SK-N-SH treated with all-trans-retinoic acid at 6 μM for 48 hours (cell line): ENCODE data around the gene IL22.

ENCODE experiments used
- ATAC-seq: fragments of 200-7000 bp; cut with Tn5 transposase; 3 replicates; pipeline ENCODE4 v1.9.1; 2020; ENCODE audit warnings: mild to moderate bottlenecking, moderate library complexity
- ARNTL ChIP-seq: fragments of 450-650 bp; formaldehyde crosslinking; IDR thresholded peaks from 2 replicates; pipeline ENCODE4 v1.5.0; 2020; ENCODE audit warnings: low read depth, mild to moderate bottlenecking, moderate library complexity, borderline replicate concordance
- BACH2 ChIP-seq: fragments of 250-450 bp; sonication (Bioruptor Pico); IDR thresholded peaks from 2 replicates; pipeline ENCODE4 v1.9.0; 2021; ENCODE audit warnings: mild to moderate bottlenecking, borderline replicate concordance
- CSDC2 ChIP-seq: fragments of 250-450 bp; sonication (Bioruptor Pico); IDR thresholded peaks from 2 replicates; pipeline ENCODE4 v1.5.0; 2020; ENCODE audit warnings: mild to moderate bottlenecking, moderate library complexity
- ESRRG ChIP-seq: fragments of 250-450 bp; sonication (Bioruptor Pico); IDR thresholded peaks from 2 replicates; pipeline ENCODE4 v1.6.1; 2021; ENCODE audit warnings: mild to moderate bottlenecking
- GLIS3 ChIP-seq: fragments of 250-450 bp; sonication (Bioruptor Pico); IDR thresholded peaks from 2 replicates; pipeline ENCODE4 v1.5.0; 2020; ENCODE audit warnings: mild to moderate bottlenecking, moderate library complexity
- ISL1 ChIP-seq: fragments of 250-450 bp; sonication (Bioruptor Pico); IDR thresholded peaks from 2 replicates; pipeline ENCODE4 v2.1.2; 2022; ENCODE audit warnings: mild to moderate bottlenecking, moderate library complexity
- OSR1 ChIP-seq: fragments of 250-450 bp; sonication (Bioruptor Pico); IDR thresholded peaks from 2 replicates; pipeline ENCODE4 v1.8.0; 2022; ENCODE audit warnings: moderate library complexity, mild to moderate bottlenecking, inconsistent platforms
- PPARA ChIP-seq: fragments of 250-450 bp; sonication (Bioruptor Pico); IDR thresholded peaks from 2 replicates; pipeline ENCODE4 v1.5.0; 2020; ENCODE audit warnings: mild to moderate bottlenecking, borderline replicate concordance
- RARB ChIP-seq: fragments of 250-450 bp; sonication (Bioruptor Pico); IDR thresholded peaks from 2 replicates; pipeline ENCODE4 v1.8.0; 2021; ENCODE audit warnings: mild to moderate bottlenecking, moderate library complexity
- TCF4 ChIP-seq: fragments of 250-450 bp; sonication (Bioruptor Pico); IDR thresholded peaks from 2 replicates; pipeline ENCODE4 v1.8.0; 2021; ENCODE audit warnings: mild to moderate bottlenecking, moderate library complexity, borderline replicate concordance
- TOX ChIP-seq: fragments of 250-450 bp; sonication (Bioruptor Pico); IDR thresholded peaks from 2 replicates; pipeline ENCODE4 v1.8.0; 2021; ENCODE audit warnings: mild to moderate bottlenecking, moderate library complexity, borderline replicate concordance
- ZC3H10 ChIP-seq: fragments of 250-450 bp; sonication (Bioruptor Pico); IDR thresholded peaks from 2 replicates; pipeline ENCODE4 v1.5.1; 2021; ENCODE audit warnings: mild to moderate bottlenecking, moderate library complexity
- ZFP3 ChIP-seq: fragments of 250-450 bp; sonication (Bioruptor Pico); IDR thresholded peaks from 2 replicates; pipeline ENCODE4 v1.5.0; 2020; ENCODE audit warnings: mild to moderate bottlenecking, moderate library complexity
- ZFP30 ChIP-seq: fragments of 450-650 bp; formaldehyde crosslinking; IDR thresholded peaks from 2 replicates; pipeline ENCODE4 v1.5.0; 2022; ENCODE audit warnings: mild to moderate bottlenecking, moderate library complexity
- ZNF565 ChIP-seq: fragments of 450-650 bp; formaldehyde crosslinking; conservative IDR thresholded peaks from 2 replicates; pipeline ENCODE4 v1.5.0; 2020; ENCODE audit warnings: low read depth, mild to moderate bottlenecking, moderate library complexity
- ZNF70 ChIP-seq: fragments of 450-650 bp; formaldehyde crosslinking; IDR thresholded peaks from 2 replicates; pipeline ENCODE4 v1.5.0; 2020; ENCODE audit warnings: mild to moderate bottlenecking, moderate library complexity
- ZNF8 ChIP-seq: fragments of 450-650 bp; formaldehyde crosslinking; IDR thresholded peaks from 2 replicates; pipeline ENCODE4 v1.5.0; 2020; ENCODE audit warnings: mild to moderate bottlenecking, moderate library complexity
- TF ChIP-seq, protein P1 (sequence below): fragments of 250-450 bp; sonication (Bioruptor Pico); IDR thresholded peaks from 2 replicates; pipeline ENCODE4 v1.8.0; 2021; ENCODE audit warnings: low read depth, mild to moderate bottlenecking, moderate library complexity, borderline replicate concordance
- TF ChIP-seq, protein P2 (sequence below): fragments of 250-450 bp; sonication (Bioruptor Pico); IDR thresholded peaks from 2 replicates; pipeline ENCODE4 v1.8.0; 2020; ENCODE audit warnings: mild to moderate bottlenecking, moderate library complexity, borderline replicate concordance
- TF ChIP-seq, protein P3 (sequence below): fragments of 250-450 bp; sonication (Bioruptor Pico); IDR thresholded peaks from 2 replicates; pipeline ENCODE4 v1.5.1; 2020; ENCODE audit warnings: low read depth, mild to moderate bottlenecking, moderate library complexity
- TF ChIP-seq, protein P4 (sequence below): fragments of 250-450 bp; sonication (Bioruptor Pico); IDR thresholded peaks from 2 replicates; pipeline ENCODE4 v1.5.1; 2021; ENCODE audit warnings: mild to moderate bottlenecking, moderate library complexity
- TF ChIP-seq, protein P5 (sequence below): fragments of 250-450 bp; sonication (Bioruptor Pico); IDR thresholded peaks from 2 replicates; pipeline ENCODE4 v1.5.0; 2020; ENCODE audit warnings: mild to moderate bottlenecking, moderate library complexity

IL22 gene, protein sequence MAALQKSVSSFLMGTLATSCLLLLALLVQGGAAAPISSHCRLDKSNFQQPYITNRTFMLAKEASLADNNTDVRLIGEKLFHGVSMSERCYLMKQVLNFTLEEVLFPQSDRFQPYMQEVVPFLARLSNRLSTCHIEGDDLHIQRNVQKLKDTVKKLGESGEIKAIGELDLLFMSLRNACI

DNA sequence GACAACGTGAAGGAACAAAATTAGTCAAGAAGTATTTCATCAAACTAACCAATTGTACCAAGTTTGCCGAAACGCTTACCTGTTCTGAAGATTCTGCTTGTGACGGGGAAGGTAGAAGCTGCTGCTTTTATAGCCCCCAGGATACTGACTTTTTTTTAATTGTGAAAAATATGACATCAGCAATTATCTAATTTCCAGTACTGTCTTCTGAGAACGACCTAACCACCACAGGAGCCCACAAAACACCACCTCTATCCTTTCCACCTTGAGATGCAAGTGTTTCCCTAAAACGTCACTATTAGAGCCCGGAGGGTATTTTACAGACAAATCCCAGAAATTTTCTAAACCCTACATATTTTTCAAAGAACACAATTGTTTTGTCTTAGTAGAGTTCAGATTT is at the start of gene IL22:
TSS of gene IL22 (minus strand) at position 101 of the 400 bp plus-strand sequence. CDS start 156 bp downstream, outside the sequence.
- TF ChIP-seq, protein P1, sequence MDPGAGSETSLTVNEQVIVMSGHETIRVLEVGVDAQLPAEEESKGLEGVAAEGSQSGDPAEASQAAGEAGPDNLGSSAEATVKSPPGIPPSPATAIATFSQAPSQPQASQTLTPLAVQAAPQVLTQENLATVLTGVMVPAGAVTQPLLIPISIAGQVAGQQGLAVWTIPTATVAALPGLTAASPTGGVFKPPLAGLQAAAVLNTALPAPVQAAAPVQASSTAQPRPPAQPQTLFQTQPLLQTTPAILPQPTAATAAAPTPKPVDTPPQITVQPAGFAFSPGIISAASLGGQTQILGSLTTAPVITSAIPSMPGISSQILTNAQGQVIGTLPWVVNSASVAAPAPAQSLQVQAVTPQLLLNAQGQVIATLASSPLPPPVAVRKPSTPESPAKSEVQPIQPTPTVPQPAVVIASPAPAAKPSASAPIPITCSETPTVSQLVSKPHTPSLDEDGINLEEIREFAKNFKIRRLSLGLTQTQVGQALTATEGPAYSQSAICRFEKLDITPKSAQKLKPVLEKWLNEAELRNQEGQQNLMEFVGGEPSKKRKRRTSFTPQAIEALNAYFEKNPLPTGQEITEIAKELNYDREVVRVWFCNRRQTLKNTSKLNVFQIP (CRISPR knock-in tag): no peak
- TF ChIP-seq RARB (CRISPR knock-in tag) (no peak), TOX (CRISPR knock-in tag) (no peak), ARNTL (CRISPR knock-in tag) (no peak), GLIS3 (CRISPR knock-in tag) (no peak), PPARA (CRISPR knock-in tag) (no peak), ESRRG (CRISPR knock-in tag) (no peak), BACH2 (CRISPR knock-in tag) (no peak), ZNF70 (no peak), TCF4 (no peak), ZFP3 (no peak), ZC3H10 (no peak), ZNF565 (CRISPR knock-in tag) (no peak), ZFP30 (no peak)
- TF ChIP-seq, protein P2, sequence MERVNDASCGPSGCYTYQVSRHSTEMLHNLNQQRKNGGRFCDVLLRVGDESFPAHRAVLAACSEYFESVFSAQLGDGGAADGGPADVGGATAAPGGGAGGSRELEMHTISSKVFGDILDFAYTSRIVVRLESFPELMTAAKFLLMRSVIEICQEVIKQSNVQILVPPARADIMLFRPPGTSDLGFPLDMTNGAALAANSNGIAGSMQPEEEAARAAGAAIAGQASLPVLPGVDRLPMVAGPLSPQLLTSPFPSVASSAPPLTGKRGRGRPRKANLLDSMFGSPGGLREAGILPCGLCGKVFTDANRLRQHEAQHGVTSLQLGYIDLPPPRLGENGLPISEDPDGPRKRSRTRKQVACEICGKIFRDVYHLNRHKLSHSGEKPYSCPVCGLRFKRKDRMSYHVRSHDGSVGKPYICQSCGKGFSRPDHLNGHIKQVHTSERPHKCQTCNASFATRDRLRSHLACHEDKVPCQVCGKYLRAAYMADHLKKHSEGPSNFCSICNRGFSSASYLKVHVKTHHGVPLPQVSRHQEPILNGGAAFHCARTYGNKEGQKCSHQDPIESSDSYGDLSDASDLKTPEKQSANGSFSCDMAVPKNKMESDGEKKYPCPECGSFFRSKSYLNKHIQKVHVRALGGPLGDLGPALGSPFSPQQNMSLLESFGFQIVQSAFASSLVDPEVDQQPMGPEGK: no peak
- TF ChIP-seq, protein P3, sequence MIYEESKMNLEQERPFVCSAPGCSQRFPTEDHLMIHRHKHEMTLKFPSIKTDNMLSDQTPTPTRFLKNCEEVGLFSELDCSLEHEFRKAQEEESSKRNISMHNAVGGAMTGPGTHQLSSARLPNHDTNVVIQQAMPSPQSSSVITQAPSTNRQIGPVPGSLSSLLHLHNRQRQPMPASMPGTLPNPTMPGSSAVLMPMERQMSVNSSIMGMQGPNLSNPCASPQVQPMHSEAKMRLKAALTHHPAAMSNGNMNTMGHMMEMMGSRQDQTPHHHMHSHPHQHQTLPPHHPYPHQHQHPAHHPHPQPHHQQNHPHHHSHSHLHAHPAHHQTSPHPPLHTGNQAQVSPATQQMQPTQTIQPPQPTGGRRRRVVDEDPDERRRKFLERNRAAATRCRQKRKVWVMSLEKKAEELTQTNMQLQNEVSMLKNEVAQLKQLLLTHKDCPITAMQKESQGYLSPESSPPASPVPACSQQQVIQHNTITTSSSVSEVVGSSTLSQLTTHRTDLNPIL (CRISPR knock-in tag): no peak
- ATAC-seq: no peak

DNA sequence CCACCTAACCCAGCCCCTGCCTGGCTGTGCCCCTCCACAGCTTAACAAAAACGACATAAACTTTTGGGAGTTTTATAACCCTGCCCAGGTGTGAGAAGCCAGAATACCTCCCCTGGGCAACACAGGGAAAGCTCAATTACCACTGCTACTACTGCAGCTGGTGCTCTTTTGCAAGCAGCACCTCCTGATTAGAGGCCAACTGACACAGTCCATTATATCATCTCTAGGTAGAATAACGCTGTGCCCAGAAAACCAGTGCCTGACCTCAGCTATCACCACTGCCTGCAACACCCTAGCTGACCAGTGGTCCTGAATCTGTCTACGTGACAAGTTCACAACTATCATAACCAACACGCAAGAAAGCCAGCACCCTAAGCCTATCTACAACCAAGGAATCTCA is 44.5 kb upstream of the IL22 start:
- ATAC-seq: no peak
- TF ChIP-seq, protein P4, sequence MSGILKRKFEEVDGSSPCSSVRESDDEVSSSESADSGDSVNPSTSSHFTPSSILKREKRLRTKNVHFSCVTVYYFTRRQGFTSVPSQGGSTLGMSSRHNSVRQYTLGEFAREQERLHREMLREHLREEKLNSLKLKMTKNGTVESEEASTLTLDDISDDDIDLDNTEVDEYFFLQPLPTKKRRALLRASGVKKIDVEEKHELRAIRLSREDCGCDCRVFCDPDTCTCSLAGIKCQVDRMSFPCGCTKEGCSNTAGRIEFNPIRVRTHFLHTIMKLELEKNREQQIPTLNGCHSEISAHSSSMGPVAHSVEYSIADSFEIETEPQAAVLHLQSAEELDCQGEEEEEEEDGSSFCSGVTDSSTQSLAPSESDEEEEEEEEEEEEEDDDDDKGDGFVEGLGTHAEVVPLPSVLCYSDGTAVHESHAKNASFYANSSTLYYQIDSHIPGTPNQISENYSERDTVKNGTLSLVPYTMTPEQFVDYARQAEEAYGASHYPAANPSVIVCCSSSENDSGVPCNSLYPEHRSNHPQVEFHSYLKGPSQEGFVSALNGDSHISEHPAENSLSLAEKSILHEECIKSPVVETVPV (CRISPR knock-in tag): no peak
- TF ChIP-seq RARB (CRISPR knock-in tag) (no peak), ZNF70 (no peak), TOX (CRISPR knock-in tag) (no peak), ZFP30 (no peak), ESRRG (CRISPR knock-in tag) (no peak), GLIS3 (CRISPR knock-in tag) (no peak), ISL1 (no peak), BACH2 (CRISPR knock-in tag) (no peak), CSDC2 (no peak), ZFP3 (no peak), ZC3H10 (no peak), ZNF565 (CRISPR knock-in tag) (no peak), OSR1 (no peak), ZNF8 (CRISPR knock-in tag) (no peak)
- TF ChIP-seq, protein P2: no peak
- TF ChIP-seq, protein P5, sequence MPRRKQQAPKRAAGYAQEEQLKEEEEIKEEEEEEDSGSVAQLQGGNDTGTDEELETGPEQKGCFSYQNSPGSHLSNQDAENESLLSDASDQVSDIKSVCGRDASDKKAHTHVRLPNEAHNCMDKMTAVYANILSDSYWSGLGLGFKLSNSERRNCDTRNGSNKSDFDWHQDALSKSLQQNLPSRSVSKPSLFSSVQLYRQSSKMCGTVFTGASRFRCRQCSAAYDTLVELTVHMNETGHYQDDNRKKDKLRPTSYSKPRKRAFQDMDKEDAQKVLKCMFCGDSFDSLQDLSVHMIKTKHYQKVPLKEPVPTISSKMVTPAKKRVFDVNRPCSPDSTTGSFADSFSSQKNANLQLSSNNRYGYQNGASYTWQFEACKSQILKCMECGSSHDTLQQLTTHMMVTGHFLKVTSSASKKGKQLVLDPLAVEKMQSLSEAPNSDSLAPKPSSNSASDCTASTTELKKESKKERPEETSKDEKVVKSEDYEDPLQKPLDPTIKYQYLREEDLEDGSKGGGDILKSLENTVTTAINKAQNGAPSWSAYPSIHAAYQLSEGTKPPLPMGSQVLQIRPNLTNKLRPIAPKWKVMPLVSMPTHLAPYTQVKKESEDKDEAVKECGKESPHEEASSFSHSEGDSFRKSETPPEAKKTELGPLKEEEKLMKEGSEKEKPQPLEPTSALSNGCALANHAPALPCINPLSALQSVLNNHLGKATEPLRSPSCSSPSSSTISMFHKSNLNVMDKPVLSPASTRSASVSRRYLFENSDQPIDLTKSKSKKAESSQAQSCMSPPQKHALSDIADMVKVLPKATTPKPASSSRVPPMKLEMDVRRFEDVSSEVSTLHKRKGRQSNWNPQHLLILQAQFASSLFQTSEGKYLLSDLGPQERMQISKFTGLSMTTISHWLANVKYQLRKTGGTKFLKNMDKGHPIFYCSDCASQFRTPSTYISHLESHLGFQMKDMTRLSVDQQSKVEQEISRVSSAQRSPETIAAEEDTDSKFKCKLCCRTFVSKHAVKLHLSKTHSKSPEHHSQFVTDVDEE (CRISPR knock-in tag): no peak
